Progenitor cell of endocrine pancreas (in vitro differentiated cells): ENCODE data around the gene ADAMTS10. TPM values are rescaled to one million over a fixed set of nuclear protein-coding genes. Genes with fewer than 3 reads are reported as not detected.

ENCODE experiments used
- DNase-seq: peaks from one replicate; pipeline ENCODE4 v3.0.0; 2021; ENCODE audit warnings: low spot score; ENCODE audit not compliant: unreplicated experiment
- H3K27ac Mint-ChIP-seq: 2 replicates; pipeline ENCODE4 v1.8.0; 2021; ENCODE audit warnings: mild to moderate bottlenecking, moderate library complexity, mixed read lengths
- H3K27me3 Mint-ChIP-seq: 2 replicates; pipeline ENCODE4 v1.8.0; 2021; ENCODE audit warnings: mixed read lengths
- H3K36me3 Mint-ChIP-seq: 2 replicates; pipeline ENCODE4 v1.8.0; 2022; ENCODE audit warnings: mixed read lengths; ENCODE audit not compliant: insufficient read depth
- H3K4me1 Mint-ChIP-seq: 2 replicates; pipeline ENCODE4 v1.8.0; 2021; ENCODE audit warnings: low read depth, mixed read lengths
- H3K4me3 Mint-ChIP-seq: 2 replicates; pipeline ENCODE4 v1.8.0; 2021; ENCODE audit warnings: low read depth, mild to moderate bottlenecking, moderate library complexity, mixed read lengths
- H3K9me3 Mint-ChIP-seq: 2 replicates; pipeline ENCODE4 v1.8.0; 2021; ENCODE audit warnings: low read depth, mixed read lengths
- CTCF ChIP-seq: fragments of 200-600 bp; sonication (generic); IDR thresholded peaks from one replicate; pipeline ENCODE4 v1.5.0; 2021; ENCODE audit warnings: antibody characterized with exemption, mild to moderate bottlenecking; ENCODE audit not compliant: unreplicated experiment
- total RNA-seq: library from RNA; stranded (reverse); gene quantifications from 2 replicates; pipeline ENCODE4 v1.2.1, GENCODE V29; 2021

Gene ADAMTS10
- total RNA-seq, 1 donor from 2014 or later: 53.0 TPM

GRCh38 chr19:8648240-8648639 lies 37.7 kb upstream of the ADAMTS10 start:
- Mint-ChIP-seq H3K4me3 (no peak overlapping the region), H3K27ac (no peak overlapping the region), H3K36me3 (no peaks in the 10 kb centered on the region), H3K27me3 (peaks cover 17% of the 10 kb centered on the region), H3K9me3 (no peaks in the 10 kb centered on the region), H3K4me1 (no peaks in the 10 kb centered on the region)
- DNase-seq: no peak
- TF ChIP-seq CTCF: no peak

- H3K27ac Mint-ChIP-seq: no peak overlapping the region
- H3K4me3 Mint-ChIP-seq: no peak overlapping the region
- no peak for DNase-seq
- peaks cover 14% of the 10 kb centered on the region for H3K27me3 Mint-ChIP-seq
- H3K4me1 Mint-ChIP-seq: no peaks in the 10 kb centered on the region
- no peaks in the 10 kb centered on the region for H3K36me3 Mint-ChIP-seq
- no peak for TF ChIP-seq CTCF
- H3K9me3 Mint-ChIP-seq: peaks cover 4% of the 10 kb centered on the region
Observed at GRCh38 chr19:8643860-8644653, 33.5 kb upstream of the ADAMTS10 start.

- no peak overlapping the region for H3K27ac Mint-ChIP-seq
- H3K4me3 Mint-ChIP-seq: no peak overlapping the region
- H3K27me3 Mint-ChIP-seq: peaks cover 14% of the 10 kb centered on the region
- H3K36me3 Mint-ChIP-seq: no peaks in the 10 kb centered on the region
- H3K9me3 Mint-ChIP-seq: peaks cover 4% of the 10 kb centered on the region
- TF ChIP-seq CTCF: no peak
- H3K4me1 Mint-ChIP-seq: no peaks in the 10 kb centered on the region
- no peak for DNase-seq
Observed at GRCh38 chr19:8642561-8642960, 32.0 kb upstream of the ADAMTS10 start.

- Mint-ChIP-seq H3K4me3 (no peak overlapping the region), H3K9me3 (peaks cover 4% of the 10 kb centered on the region), H3K4me1 (no peaks in the 10 kb centered on the region), H3K27me3 (peaks cover 13% of the 10 kb centered on the region), H3K36me3 (no peaks in the 10 kb centered on the region), H3K27ac (no peak overlapping the region)
- TF ChIP-seq CTCF: peak; percentile 62
- DNase-seq: no peak
Observed at GRCh38 chr19:8641908-8642547, 31.5 kb upstream of the ADAMTS10 start.

- H3K36me3 Mint-ChIP-seq: no peaks in the 10 kb centered on the region
- no peak overlapping the region for H3K4me3 Mint-ChIP-seq
- peaks cover 7% of the 10 kb centered on the region for H3K27me3 Mint-ChIP-seq
- H3K4me1 Mint-ChIP-seq: no peaks in the 10 kb centered on the region
- peaks cover 4% of the 10 kb centered on the region for H3K9me3 Mint-ChIP-seq
- no peak overlapping the region for H3K27ac Mint-ChIP-seq
- no peak for TF ChIP-seq CTCF
- no peak for DNase-seq
Observed at GRCh38 chr19:8641221-8641907, 30.8 kb upstream of the ADAMTS10 start.
